NOMO-1 treated with DMSO at 0.1 percent for 48 hours (cell line): ENCODE data around the gene LTBP4.
"Not testable (repeated sequence)": the region's sequence is repeated elsewhere in the genome, so short reads cannot be mapped to it uniquely, and the experiment has no call there.

Experiments used
- DNase-seq: peaks from one replicate; lab custom pipeline; 2025; ENCODE audit not compliant: unreplicated experiment; lab: John Stamatoyannopoulos, UW

LTBP4 gene

DNA sequence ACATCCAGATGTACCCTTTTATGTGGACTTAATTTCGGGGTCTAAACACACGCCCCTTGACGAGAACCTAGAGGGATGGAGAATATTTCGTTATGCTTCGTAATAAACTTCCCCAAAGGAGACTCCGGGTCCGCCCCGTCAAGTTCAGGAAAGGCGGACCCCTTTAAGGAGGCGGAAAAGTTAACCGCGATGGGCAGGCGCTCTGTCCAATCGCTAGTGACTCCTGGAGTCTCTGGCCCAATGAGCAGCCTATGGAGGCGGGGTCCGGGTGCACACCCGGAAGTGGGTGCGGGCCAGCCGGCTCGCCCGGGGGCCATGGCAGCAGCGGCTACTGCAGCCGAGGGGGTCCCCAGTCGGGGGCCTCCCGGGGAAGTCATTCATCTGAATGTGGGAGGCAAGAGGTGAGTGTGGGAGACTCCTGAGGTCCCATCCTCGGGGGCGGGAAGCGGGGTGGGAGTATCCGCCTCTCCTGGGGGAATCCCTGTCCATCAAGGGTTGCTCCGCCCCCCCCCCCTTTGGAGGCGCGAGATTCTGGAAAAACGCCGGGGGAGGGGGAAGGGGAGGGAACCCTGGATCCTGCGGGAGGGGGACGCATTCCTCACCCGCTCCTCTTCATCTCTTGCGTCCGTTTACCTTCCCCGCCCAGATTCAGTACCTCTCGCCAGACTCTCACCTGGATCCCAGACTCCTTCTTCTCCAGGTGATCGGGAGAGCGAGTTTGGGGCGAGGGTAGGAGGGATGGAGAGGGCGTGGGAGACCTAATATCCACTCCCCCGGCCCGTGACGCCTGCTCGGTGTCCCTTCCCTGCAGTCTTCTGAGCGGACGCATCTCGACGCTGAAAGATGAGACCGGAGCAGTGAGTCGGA is 24.4 kb upstream of the LTBP4 start, which contains the start of gene SHKBP1:
TSS of gene SHKBP1 (plus strand) at position 289 of the 867 bp plus-strand sequence. CDS start at position 316, 27 bp downstream.
- DNase-seq = peak; percentile 95

DNA sequence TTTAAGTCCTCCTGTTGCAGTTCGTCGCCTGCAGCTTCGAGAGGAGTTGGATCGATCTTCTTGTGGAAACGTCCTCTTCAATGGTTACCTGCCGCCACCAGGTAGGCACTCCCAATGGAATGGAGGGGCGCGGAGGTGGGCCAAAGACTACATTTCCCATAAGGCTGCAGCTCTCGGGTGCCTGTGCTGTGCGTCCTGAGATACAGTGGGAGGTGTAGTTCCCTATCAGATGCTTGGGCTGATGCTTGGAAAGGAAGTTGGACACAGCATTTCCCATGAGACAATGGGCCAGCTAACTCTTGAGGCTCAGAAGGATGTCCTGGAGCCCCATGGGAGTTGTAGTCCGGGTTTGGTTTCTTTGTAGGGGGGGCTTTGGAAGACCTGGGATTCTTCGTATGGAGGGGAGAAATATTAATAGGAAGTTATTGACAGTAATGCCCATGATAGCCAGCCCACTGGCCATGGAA is 22.7 kb upstream of the LTBP4 start:
- DNase-seq = peak; percentile 76

DNA sequence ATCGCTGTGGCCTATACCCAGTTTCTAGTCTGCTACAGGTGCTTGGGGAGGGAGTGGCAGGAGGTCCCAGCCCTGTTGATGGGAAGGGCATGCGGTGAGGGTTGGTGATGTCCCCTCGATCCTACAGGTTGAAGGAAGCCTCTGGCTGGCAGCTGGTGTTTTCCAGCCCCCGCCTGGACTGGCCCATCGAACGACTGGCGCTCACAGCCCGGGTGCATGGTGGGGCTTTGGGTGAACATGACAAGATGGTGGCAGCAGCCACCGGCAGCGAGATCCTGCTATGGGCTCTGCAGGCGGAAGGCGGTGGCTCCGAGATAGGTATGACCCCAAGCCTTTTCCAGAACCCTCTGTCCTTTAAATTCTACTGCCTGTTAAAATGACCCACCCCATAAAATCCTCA is 20.6 kb upstream of the LTBP4 start:
- DNase-seq = no peak

DNA sequence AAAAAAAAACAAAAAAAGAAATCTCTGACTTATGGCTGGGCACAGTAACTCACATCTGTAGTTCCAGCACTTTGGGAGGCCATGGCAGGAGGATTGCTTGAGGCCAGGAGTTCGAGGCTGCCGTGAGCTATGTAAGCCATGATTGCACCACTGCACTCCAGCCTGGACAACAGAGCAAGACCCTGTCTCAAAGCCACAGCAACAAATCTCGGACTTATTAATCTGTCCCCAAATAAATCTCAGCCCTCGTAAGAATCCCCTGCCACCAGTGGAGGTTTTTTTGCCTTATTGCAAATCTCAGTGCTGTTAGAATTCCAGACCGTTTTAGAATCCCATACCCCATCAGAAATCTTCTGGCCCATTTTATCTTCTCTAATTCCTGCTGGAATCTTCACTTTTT is 19.6 kb upstream of the LTBP4 start:
- DNase-seq = no peak

DNA sequence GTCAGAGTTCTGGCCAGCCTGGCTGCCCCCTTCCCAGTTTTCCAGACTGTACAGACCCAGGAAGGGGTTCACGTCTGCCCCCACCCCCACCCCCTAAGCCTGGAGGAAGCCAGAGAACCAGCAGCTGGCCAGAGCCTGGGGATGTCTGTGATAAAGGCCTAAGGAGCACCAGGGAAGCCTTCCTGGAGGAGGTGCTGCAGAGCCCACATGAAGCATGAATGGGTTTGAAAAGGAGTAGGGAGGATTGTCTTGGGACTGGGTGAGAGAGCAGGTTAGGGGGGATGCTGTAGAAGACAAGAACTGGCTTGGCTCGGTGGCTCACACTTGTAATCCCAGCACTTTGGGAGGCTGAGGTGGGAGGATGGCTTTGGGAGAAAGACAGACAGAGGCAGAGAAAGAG is 18.7 kb upstream of the LTBP4 start:
- DNase-seq = no peak

DNA sequence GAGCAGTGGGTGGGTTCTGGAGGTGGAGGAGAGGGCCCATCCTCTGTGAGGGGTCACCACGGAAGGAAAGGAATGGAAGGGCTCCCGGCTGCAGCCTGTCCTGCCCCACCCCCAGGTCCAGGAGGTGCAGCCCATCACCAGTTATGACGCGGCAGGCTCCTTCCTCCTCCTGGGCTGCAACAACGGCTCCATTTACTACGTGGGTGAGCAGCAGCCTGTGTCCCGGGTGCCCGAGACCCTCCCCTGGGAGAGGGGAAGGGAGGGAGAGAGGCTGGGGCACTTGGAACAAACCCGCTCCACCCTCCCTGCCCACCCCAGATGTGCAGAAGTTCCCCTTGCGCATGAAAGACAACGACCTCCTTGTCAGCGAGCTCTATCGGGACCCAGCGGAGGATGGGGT is 17.9 kb upstream of the LTBP4 start:
- no peak for DNase-seq

DNA sequence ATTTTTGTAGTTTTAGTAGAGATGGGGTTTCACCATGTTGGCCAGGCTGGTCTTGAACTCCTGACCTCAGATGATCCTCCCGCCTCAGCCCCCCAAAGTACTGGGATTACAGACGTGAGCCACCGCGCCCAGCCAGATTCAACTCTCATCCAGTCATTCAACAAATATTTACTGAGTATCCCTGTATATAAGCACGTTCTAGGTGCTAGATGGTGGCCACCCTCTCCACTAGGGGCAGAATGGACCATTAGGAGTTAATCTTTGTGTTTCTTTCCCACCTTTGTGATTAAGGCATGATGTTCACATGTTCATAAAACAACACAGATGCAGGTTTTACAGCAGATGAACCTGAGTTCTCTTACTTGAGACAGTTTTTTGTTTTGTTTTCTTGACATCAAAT is 17.2 kb upstream of the LTBP4 start:
- DNase-seq = no peak

DNA sequence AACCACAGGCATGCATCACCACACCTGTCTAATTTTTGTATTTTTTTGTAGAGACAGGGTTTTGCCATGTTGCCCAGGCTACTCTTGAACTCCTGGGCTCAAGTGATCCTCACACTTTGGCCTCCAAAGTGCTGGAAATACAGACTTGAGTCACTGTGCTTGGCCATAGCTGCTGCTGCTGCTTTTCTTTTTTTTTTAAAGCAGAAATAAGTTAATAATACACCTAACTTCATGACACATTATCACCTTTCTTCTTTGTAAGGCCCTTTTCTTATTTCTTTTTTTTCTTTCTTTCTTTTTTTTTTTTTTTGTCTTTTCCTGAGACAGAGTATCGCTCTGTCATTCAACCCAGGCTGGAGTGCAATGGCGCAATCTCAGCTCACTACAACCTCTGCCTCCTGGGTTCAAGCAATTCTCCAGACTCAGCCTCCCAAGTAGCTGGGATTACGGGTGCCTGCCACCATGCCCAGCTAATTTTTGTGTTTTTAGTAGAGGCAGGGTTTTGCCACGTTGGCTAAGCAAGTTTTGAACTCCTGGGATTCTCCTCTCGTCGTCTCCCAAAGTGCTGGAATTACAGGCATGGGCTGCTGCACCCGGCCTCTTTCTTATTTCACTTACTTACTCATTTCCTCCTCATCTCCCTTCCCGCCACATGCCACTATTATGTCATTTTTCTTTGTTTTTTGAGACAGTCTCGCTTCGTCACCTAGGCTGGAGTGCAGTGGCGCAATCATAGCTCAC is 15.8 kb upstream of the LTBP4 start:
- DNase-seq = peak; percentile 85

DNA sequence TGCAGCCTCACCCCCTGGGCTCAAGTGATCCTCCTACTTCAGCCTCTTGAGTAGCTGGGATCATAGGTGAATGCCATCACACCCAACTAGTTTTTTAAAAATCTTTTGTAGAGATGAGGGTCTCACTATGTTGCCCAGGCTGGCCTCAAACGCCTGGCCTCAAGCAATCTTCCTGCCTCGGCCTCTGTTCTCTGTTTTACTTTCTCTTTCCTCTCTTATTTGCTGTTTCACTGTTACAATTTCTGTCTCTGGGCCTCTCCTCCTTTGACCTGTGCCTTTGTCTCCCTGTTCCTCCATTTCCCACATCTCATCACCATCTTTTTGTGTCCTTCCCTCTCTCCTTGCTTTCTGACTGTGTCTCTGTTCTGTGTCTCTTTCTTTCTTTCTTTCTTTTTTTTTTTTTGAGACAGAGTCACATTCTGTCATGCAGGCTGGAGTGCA is 15.2 kb upstream of the LTBP4 start:
- DNase-seq = no peak

DNA sequence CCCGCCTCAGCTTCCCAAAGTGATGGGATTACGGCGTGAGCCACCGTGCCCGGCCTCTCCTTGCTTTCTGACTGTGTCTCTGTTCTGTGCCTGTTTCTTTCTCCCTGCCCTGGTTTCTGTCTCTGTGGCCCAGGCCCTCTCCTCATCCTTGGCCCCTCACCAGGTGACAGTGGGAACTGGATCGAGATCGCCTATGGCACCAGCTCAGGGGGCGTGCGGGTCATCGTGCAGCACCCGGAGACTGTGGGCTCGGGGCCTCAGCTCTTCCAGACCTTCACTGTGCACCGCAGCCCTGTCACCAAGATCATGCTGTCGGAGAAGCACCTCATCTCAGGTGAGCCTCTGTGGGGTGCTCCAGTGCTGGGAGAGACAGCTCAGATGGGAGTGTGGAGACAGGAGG is 14.6 kb upstream of the LTBP4 start:
- DNase-seq = no peak

DNA sequence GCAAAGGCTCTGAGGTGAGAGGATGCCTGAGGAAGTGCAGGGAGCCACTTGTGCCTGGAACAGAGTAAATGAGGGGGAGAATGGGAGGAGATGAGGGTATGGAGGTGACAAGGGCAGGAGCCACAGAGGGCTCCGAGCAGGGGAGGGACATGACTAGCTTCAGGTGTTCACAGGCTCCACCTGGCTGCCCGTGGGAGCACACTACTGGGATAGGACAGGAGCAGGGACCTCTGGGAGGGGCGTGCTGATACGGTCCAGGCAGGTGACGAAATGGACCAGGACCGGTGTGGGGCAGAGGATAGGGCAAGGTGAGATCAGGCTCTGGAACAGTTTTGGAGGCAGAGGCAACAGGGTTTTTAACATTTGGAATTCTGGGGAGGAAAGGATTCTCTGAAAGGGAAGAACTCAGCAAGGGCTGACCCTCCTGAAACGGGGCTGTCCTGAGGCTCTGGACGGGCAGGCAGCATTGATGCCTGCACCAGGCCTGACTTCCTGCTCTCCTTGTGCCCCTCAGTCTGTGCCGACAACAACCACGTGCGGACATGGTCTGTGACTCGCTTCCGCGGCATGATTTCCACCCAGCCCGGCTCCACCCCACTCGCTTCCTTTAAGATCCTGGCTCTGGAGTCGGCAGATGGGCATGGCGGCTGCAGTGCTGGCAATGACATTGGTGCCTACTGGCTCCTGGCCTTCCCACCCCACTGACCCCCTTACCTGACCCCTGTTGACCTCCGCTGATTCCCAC is 12.9 kb upstream of the LTBP4 start:
- no peak for DNase-seq

DNA sequence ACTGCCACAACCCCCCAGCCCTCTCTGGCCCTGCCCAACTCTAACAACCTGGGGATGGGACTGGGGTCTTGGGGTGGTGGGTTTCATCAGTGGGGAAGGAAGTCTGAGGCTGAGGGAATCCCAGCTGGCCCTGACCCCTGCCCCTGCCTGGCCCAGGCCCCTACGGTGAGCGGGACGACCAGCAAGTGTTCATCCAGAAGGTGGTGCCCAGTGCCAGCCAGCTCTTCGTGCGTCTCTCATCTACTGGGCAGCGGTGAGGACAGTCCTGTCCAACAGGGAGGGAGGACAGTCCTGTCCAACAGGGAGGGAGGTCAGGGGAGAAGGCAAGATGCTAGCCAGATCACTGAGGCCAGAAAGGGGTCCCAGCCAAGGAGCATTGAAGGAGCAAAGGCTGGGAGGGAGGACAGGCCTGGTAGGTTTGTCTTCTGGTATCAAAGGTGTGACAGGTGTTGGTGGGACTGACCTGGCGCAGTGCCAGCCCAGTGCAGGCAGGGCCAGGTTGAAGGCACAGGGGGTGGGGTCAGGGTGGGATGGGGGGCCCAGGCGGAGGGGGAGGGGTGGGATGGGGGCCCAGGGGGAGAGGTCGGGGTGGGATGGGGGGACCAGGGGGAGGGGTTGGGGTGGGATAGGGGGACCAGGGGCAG is 12.1 kb upstream of the LTBP4 start:
- no peak for DNase-seq

DNA sequence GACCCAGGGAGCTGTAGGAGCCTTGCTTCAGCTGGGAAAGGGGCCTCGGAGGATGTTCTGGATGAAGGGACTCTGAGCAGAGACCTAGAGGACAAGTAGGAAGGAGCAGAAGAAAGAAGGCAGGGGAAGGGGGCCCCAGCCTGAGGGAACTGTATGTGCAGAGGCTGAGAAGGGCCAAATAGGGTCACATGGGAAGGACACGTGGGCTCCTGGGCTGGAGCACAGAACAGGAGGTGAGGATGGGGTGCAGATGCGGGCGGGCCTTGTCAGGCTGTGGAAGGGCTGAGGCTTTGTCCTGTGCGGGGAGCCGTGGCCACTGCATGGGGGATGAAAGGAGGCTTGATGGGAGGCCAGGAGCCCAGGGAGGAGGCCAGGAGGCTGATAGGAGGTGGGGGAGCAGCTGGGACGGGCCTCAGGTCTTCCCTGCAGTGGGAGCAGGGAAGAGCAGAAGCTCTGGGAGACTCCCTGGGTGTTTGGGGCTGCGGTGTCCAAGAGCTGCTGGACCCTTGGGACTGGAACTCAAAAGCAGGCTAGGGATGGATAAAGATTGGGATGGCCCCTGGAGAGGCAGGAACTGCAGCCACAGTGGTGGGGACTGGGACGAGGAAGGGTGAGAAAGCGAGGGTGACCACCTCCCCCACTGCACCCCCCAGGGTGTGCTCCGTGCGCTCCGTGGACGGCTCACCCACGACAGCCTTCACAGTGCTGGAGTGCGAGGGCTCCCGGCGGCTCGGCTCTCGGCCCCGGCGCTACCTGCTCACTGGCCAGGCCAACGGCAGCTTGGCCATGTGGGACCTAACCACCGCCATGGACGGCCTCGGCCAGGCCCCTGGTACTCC is 11.4 kb upstream of the LTBP4 start:
- no peak for DNase-seq

DNA sequence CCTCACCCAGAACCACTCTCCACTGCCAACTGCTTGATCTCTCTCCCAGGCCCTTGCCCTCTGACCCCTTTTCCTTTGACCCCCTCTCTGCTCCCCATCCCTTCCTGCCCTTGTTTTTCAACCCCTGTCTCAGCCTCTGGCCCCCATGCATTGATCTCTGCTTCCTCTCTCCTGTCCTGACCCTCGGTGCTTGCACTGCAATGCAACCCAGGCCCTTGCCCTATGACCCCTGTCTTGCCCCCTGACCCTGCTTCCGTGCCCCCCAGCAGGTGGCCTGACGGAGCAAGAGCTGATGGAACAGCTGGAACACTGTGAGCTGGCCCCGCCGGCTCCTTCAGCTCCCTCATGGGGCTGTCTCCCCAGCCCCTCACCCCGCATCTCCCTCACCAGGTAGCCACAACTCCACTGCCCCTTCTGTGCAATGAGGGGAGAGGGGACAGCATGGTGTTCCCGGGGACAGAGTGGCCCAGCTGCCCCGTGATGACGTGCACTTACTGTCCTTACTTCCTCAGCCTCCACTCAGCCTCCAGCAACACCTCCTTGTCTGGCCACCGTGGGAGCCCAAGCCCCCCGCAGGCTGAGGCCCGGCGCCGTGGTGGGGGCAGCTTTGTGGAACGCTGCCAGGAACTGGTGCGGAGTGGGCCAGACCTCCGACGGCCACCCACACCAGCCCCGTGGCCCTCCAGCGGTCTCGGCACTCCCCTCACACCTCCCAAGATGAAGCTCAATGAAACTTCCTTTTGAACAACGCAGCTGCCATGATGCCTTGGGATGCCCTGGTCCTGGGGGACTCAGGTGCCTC is 10.5 kb upstream of the LTBP4 start:
- DNase-seq = no peak

DNA sequence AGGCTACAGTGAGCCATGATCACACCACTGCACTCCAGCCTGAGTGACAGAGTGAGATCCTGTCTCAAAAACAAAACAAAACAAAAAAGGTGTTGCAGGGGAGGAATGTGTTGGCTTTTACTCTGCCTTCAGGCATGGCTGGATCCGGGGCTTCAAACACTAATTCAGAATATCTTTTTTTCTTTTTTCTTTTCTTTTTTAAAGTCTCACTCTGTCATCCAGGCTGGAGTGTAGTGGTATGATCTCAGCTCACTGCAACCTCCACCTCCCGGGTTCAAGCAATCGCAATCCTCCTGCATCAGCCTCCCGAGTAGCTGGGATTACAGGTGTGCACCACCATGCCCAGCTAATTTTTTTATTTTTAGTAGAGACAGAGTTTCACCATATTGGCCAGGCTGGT is 9.4 kb upstream of the LTBP4 start:
- not testable (repeated sequence) for DNase-seq

DNA sequence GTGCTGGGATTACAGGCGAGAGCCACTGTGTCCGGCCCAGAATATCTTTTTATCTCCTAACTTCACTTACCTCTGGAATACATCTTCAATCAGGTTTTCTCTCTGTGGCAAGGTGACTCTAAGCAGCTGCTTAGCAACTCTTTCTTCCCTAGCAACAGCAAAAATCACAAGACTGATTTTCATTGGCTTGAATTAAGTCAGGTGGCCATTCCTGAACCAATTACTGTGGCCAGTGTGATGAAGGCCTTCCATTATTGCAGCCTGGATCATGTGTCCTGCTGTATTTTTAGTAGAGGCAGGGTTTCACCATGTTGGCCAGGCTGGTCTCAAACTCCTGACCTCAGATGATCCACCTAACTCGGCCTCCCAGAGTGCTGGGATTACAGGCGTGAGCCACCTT is 9.0 kb upstream of the LTBP4 start:
- DNase-seq = peak; percentile 73

DNA sequence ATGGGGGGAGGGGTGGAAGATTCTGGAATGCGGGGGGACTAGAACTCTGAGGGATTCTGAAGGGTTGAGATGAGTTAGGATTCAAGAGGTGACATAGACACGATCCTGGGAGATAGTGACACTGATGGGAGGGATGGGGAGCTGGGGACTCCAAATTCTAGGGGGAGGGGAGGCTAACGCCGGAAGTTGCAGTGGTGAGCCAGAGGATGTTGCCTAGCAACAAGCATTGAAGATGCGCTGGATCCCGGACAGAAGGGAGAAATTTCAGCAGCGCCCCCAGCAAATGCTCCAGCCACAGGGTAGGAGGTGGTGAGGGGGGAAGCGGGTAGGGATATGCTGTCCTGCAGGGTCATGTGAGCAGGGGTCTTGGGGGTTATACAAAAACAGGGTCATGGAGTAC is 6.9 kb upstream of the LTBP4 start:
- no peak for DNase-seq

DNA sequence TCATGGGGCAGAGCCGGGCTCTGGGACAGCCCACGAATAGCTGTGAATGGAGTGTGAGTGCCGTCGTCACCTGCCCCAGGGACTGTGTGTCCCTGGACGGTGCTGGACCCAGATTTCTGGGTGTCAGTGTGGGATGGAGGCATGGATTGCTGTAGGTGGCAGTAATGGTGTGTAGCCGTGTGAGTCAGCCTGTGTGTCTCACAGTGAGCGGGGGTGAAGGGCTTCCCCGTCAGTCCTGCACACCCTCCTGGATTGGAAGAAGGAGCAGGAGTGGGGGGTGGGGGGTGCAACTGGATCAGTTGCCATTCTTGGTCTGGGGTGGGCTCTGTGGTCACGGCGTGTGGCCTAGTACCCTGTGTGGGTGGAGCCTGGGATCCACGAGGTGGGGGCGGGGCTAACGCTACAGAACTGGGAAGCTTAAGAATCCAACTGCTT is 6.5 kb upstream of the LTBP4 start:
- no peak for DNase-seq
